ENCODE measurements around the gene MSGN1.

MSGN1 gene

GRCh38 chr2:17847236-17847635, 31.0 kb downstream of the MSGN1 start:
- no peaks in the 10 kb centered on the region for H3K36me3 ChIP-seq (ENCODE audit: low read length)
- H3K4me3 ChIP-seq (ENCODE audit: insufficient read depth, low read length, poor library complexity, severe bottlenecking): no peak overlapping the region
- H3K4me2 ChIP-seq (ENCODE audit: low read depth, low read length, poor library complexity, severe bottlenecking): no peak overlapping the region
- H2AFZ ChIP-seq (ENCODE audit: low read depth, low read length, severe bottlenecking): no peak overlapping the region
- H3K27me3 ChIP-seq (ENCODE audit: low read length): no peaks in the 10 kb centered on the region
- no peaks in the 10 kb centered on the region for H3K79me2 ChIP-seq (ENCODE audit: insufficient read depth, low read length)
- H3K9me2 ChIP-seq (replicated peaks; ENCODE audit: insufficient read depth, low read length): no peaks in the 10 kb centered on the region
- H3F3A ChIP-seq (ENCODE audit: insufficient read depth): no peaks in the 10 kb centered on the region
- no peak overlapping the region for H3K27ac ChIP-seq (ENCODE audit: low read depth, low read length)
- no peak for TF ChIP-seq CTCF (IDR thresholded peaks at IDR 0.05; ENCODE audit: insufficient read depth, low read length, poor library complexity, severe bottlenecking)
- no peak for TF ChIP-seq EZH2phosphoT487 (conservative IDR thresholded peaks at IDR 0.05; ENCODE audit: low read length)
- no peaks in the 10 kb centered on the region for H4K20me1 ChIP-seq (ENCODE audit: low read depth, low read length)
- H3K9ac ChIP-seq (ENCODE audit: low read length): no peak overlapping the region
- H3K9me3 ChIP-seq (ENCODE audit: insufficient read depth, low read length): no peaks in the 10 kb centered on the region

GRCh38 chr2:17849275-17849674, 33.0 kb downstream of the MSGN1 start:
- no peak for TF ChIP-seq CTCF (IDR thresholded peaks at IDR 0.05; ENCODE audit: insufficient read depth, low read length, poor library complexity, severe bottlenecking)
- TF ChIP-seq EZH2phosphoT487 (conservative IDR thresholded peaks at IDR 0.05; ENCODE audit: low read length): no peak
- Histone ChIP-seq H3K4me3 (ENCODE audit: insufficient read depth, low read length, poor library complexity, severe bottlenecking) (no peak overlapping the region), H3K27me3 (ENCODE audit: low read length) (no peaks in the 10 kb centered on the region), H3K9me2 (replicated peaks; ENCODE audit: insufficient read depth, low read length) (no peaks in the 10 kb centered on the region), H3F3A (ENCODE audit: insufficient read depth) (no peaks in the 10 kb centered on the region), H2AFZ (ENCODE audit: low read depth, low read length, severe bottlenecking) (no peak overlapping the region), H3K9ac (ENCODE audit: low read length) (no peak overlapping the region), H3K79me2 (ENCODE audit: insufficient read depth, low read length) (no peaks in the 10 kb centered on the region), H4K20me1 (ENCODE audit: low read depth, low read length) (no peaks in the 10 kb centered on the region), H3K4me2 (ENCODE audit: low read depth, low read length, poor library complexity, severe bottlenecking) (no peak overlapping the region), H3K27ac (ENCODE audit: low read depth, low read length) (no peak overlapping the region), H3K9me3 (ENCODE audit: insufficient read depth, low read length) (no peaks in the 10 kb centered on the region), H3K36me3 (ENCODE audit: low read length) (no peaks in the 10 kb centered on the region)

DNA sequence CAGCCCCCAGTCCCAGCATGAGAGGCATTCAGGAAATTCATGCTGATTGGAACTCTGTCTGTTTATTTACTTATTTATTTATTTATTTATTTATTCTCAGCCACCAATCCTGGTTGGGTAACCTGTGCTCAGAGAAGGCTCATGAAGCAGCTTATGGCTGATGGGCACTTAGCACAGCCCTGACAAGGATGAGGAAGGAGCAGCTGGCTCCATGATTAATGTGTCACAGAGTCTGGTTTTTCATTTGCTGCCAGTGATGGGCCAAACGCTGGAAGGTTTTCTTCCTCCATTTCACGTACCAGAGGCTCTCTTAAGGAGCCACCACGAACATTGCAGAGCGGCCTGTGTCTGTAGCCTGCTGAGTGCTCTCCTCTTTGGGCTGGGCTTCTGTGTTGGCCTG, 33.9 kb downstream of the MSGN1 start:
- Histone ChIP-seq H3F3A (ENCODE audit: insufficient read depth) (no peaks in the 10 kb centered on the region), H2AFZ (ENCODE audit: low read depth, low read length, severe bottlenecking) (no peak overlapping the region), H3K79me2 (ENCODE audit: insufficient read depth, low read length) (no peaks in the 10 kb centered on the region), H3K27ac (ENCODE audit: low read depth, low read length) (no peak overlapping the region), H3K36me3 (ENCODE audit: low read length) (no peaks in the 10 kb centered on the region), H3K4me3 (ENCODE audit: insufficient read depth, low read length, poor library complexity, severe bottlenecking) (no peak overlapping the region), H3K9me3 (ENCODE audit: insufficient read depth, low read length) (no peaks in the 10 kb centered on the region), H3K4me2 (ENCODE audit: low read depth, low read length, poor library complexity, severe bottlenecking) (no peak overlapping the region), H3K27me3 (ENCODE audit: low read length) (no peaks in the 10 kb centered on the region), H3K9ac (ENCODE audit: low read length) (no peak overlapping the region), H3K9me2 (replicated peaks; ENCODE audit: insufficient read depth, low read length) (no peaks in the 10 kb centered on the region), H4K20me1 (ENCODE audit: low read depth, low read length) (no peaks in the 10 kb centered on the region)
- TF ChIP-seq CTCF (IDR thresholded peaks at IDR 0.05; ENCODE audit: insufficient read depth, low read length, poor library complexity, severe bottlenecking) (no peak), EZH2phosphoT487 (conservative IDR thresholded peaks at IDR 0.05; ENCODE audit: low read length) (no peak)
